CD8-positive, alpha-beta memory T cell (primary cell): Measurements from ENCODE around the gene FUT3. TPM values are rescaled to one million over a fixed set of nuclear protein-coding genes. Genes with fewer than 3 reads are reported as not detected.

ENCODE experiments used
- CTCF ChIA-PET: fragments of 350-600 bp; sonication (Branson Sonifier 250); formaldehyde crosslinking; loops from one replicate; lab custom pipeline; 2021; ENCODE audit warnings: antibody characterized with exemption; lab: Charles Lee
- POLR2A ChIA-PET: fragments of 350-600 bp; sonication (Branson Sonifier 250); formaldehyde crosslinking; loops from one replicate; lab custom pipeline; 2021; ENCODE audit warnings: antibody characterized with exemption; lab: Charles Lee
- DNase-seq, 5 donors: peaks; one replicate each; pipeline versions ENCODE4 v3.0.0 to v3.0.0-alpha.2; 2020 to 2022; ENCODE audit warnings: mixed read lengths in 1 of 5
- H3K27ac ChIP-seq: one replicate; pipeline ENCODE4 v1.7.0; 2013; ENCODE audit warnings: low read depth, mild to moderate bottlenecking, low read length, moderate library complexity
- H3K27me3 ChIP-seq: 2 replicates; pipeline ENCODE4 v1.7.0; 2013; ENCODE audit warnings: low read length, mild to moderate bottlenecking; ENCODE audit not compliant: insufficient read depth, poor library complexity, severe bottlenecking
- H3K36me3 ChIP-seq: 2 replicates; pipeline ENCODE4 v1.7.0; 2013; ENCODE audit warnings: mild to moderate bottlenecking, low read length, moderate library complexity; ENCODE audit not compliant: insufficient read depth
- H3K4me1 ChIP-seq: 2 replicates; pipeline ENCODE4 v1.7.0; 2013; ENCODE audit warnings: mild to moderate bottlenecking, low read length, moderate library complexity; ENCODE audit not compliant: insufficient read depth
- H3K4me3 ChIP-seq: 2 replicates; pipeline ENCODE4 v1.7.0; 2013; ENCODE audit warnings: mild to moderate bottlenecking, low read length
- H3K9me3 ChIP-seq: 2 replicates; pipeline ENCODE4 v1.7.0; 2013; ENCODE audit warnings: mild to moderate bottlenecking, low read length
- H3K27ac Mint-ChIP-seq, 8 donors: one replicate each; pipeline ENCODE4 v1.8.0; 2020 to 2021; ENCODE audit warnings: mixed read lengths in 8 of 8, mild to moderate bottlenecking in 6 of 8, inconsistent platforms in 3 of 8, moderate library complexity in 3 of 8
- H3K27me3 Mint-ChIP-seq, 2 donors: one replicate each; pipeline ENCODE4 v1.8.0; 2020 to 2021; ENCODE audit warnings: mixed read lengths in 2 of 2, mild to moderate bottlenecking in 1 of 2, moderate library complexity in 1 of 2
- H3K36me3 Mint-ChIP-seq, 3 donors: one replicate each; pipeline ENCODE4 v1.8.0; 2020 to 2021; ENCODE audit warnings: mixed read lengths in 3 of 3, inconsistent platforms in 1 of 3, mild to moderate bottlenecking in 1 of 3
- H3K4me1 Mint-ChIP-seq, 3 donors: one replicate each; pipeline ENCODE4 v1.8.0; 2020 to 2021; ENCODE audit warnings: mixed read lengths in 3 of 3, inconsistent platforms in 1 of 3, mild to moderate bottlenecking in 1 of 3
- H3K4me3 Mint-ChIP-seq, 7 donors: one replicate each; pipeline ENCODE4 v1.8.0; 2020 to 2021; ENCODE audit warnings: mixed read lengths in 7 of 7, mild to moderate bottlenecking in 6 of 7, moderate library complexity in 4 of 7, inconsistent platforms in 2 of 7
- H3K9me3 Mint-ChIP-seq, 5 donors: one replicate each; pipeline ENCODE4 v1.8.0; 2020 to 2022; ENCODE audit warnings: mixed read lengths in 5 of 5, mild to moderate bottlenecking in 3 of 5, moderate library complexity in 2 of 5, inconsistent platforms in 1 of 5
- polyA plus RNA-seq: library from polyadenylated mRNA; unstranded; fragments of 300-500 nt; fragmentation: Illumina TruSeq; gene quantifications from one replicate; pipeline ENCODE4 v1.2.3, GENCODE V29; 2021
- total RNA-seq, 2 experiments: library from RNA; stranded (reverse); gene quantifications; one replicate each; pipeline ENCODE4 v1.2.3, GENCODE V29; 2021

The FUT3 gene
- total and polyA plus RNA-seq, 3 experiments from 2014 or later = not detected

GRCh38 chr19:5832527-5833216 lies 18.6 kb downstream of the FUT3 start:
- Histone ChIP-seq H3K27ac (no peak overlapping the region), H3K9me3 (no peaks in the 10 kb centered on the region), H3K4me1 (peaks cover 9% of the 10 kb centered on the region), H3K4me3 (no peak overlapping the region), H3K27me3 (no peaks in the 10 kb centered on the region), H3K36me3 (no peaks in the 10 kb centered on the region)
- H3K4me1 Mint-ChIP-seq = peaks cover 0 to 9% (median 4%) of the 10 kb centered on the region in 3 donors
- DNase-seq = no peak
- H3K9me3 Mint-ChIP-seq = peaks cover 0 to 5% (median 0%) of the 10 kb centered on the region in 5 donors
- peaks cover 5 to 19% of the 10 kb centered on the region in 2 donors for H3K27me3 Mint-ChIP-seq
- H3K4me3 Mint-ChIP-seq = no peak overlapping the region
- H3K27ac Mint-ChIP-seq = no peak overlapping the region
- POLR2A ChIA-PET = no interaction called here
- H3K36me3 Mint-ChIP-seq = peaks cover 0 to 2% (median 0%) of the 10 kb centered on the region in 3 donors
- CTCF ChIA-PET = no interaction called here

- Histone ChIP-seq H3K4me1 (peaks cover 12% of the 10 kb centered on the region), H3K36me3 (no peaks in the 10 kb centered on the region), H3K27me3 (no peaks in the 10 kb centered on the region), H3K27ac (no peak overlapping the region), H3K4me3 (no peak overlapping the region), H3K9me3 (no peaks in the 10 kb centered on the region)
- ChIA-PET POLR2A (no interaction called here), CTCF (no interaction called here)
- peaks cover 8 to 16% of the 10 kb centered on the region in 2 donors for H3K27me3 Mint-ChIP-seq
- peaks cover 0 to 2% (median 0%) of the 10 kb centered on the region in 3 donors for H3K36me3 Mint-ChIP-seq
- H3K27ac Mint-ChIP-seq = no peak overlapping the region
- no peak for DNase-seq
- no peak overlapping the region for H3K4me3 Mint-ChIP-seq
- H3K9me3 Mint-ChIP-seq = peaks cover 0 to 5% (median 0%) of the 10 kb centered on the region in 5 donors
- H3K4me1 Mint-ChIP-seq = peaks cover 3 to 13% (median 4%) of the 10 kb centered on the region in 3 donors
These were observed 19.2 kb downstream of the FUT3 start for GRCh38 chr19:5832061-5832460.

GRCh38 chr19:5831159-5831558 lies 20.1 kb downstream of the FUT3 start:
- ChIA-PET CTCF (no interaction called here), POLR2A (no interaction called here)
- Mint-ChIP-seq H3K27ac (no peak overlapping the region), H3K4me1 (peaks cover 4 to 19% (median 4%) of the 10 kb centered on the region in 3 donors), H3K4me3 (no peak overlapping the region), H3K9me3 (peaks cover 0 to 5% (median 0%) of the 10 kb centered on the region in 5 donors), H3K27me3 (peaks cover 8 to 16% of the 10 kb centered on the region in 2 donors), H3K36me3 (peaks cover 0 to 2% (median 0%) of the 10 kb centered on the region in 3 donors)
- H3K27me3 ChIP-seq = no peaks in the 10 kb centered on the region
- H3K9me3 ChIP-seq = no peaks in the 10 kb centered on the region
- no peak overlapping the region for H3K4me3 ChIP-seq
- H3K4me1 ChIP-seq = peaks cover 19% of the 10 kb centered on the region
- no peaks in the 10 kb centered on the region for H3K36me3 ChIP-seq
- DNase-seq = no peak
- H3K27ac ChIP-seq = no peak overlapping the region

- Mint-ChIP-seq H3K4me1 (peaks cover 4 to 19% (median 4%) of the 10 kb centered on the region in 3 donors), H3K9me3 (peaks cover 0 to 5% (median 0%) of the 10 kb centered on the region in 5 donors), H3K27ac (no peak overlapping the region), H3K27me3 (peaks cover 8 to 9% of the 10 kb centered on the region in 2 donors), H3K36me3 (peaks cover 0 to 2% (median 0%) of the 10 kb centered on the region in 3 donors), H3K4me3 (peak overlapping the region in 3 of 7 donors; percentile 37 to 79 (median 43))
- ChIA-PET CTCF (interaction anchor here (1.6 kb wide), 1 partner anchor 26 kb away, joined by 4 read pairs; no protein-coding TSS in a partner anchor), POLR2A (interaction anchor here (2.5 kb wide), 1 partner anchor 74 kb away, joined by 24 read pairs; the partner anchor contains the start of genes NDUFA11 and VMAC)
- no peaks in the 10 kb centered on the region for H3K36me3 ChIP-seq
- DNase-seq = no peak
- no peaks in the 10 kb centered on the region for H3K9me3 ChIP-seq
- H3K4me3 ChIP-seq = no peak overlapping the region
- no peaks in the 10 kb centered on the region for H3K27me3 ChIP-seq
- H3K4me1 ChIP-seq = peaks cover 19% of the 10 kb centered on the region
- no peak overlapping the region for H3K27ac ChIP-seq
These were observed 21.5 kb downstream of the FUT3 start for GRCh38 chr19:5829567-5830310.

GRCh38 chr19:5828661-5829566 lies 22.3 kb downstream of the FUT3 start:
- POLR2A ChIA-PET = interaction anchor here (0.6 to 2.5 kb wide), 2 partner anchors 75 to 148 kb away, joined by 3 to 24 read pairs; partner anchors contain the start of genes NDUFA11 and VMAC
- Mint-ChIP-seq H3K27me3 (peaks cover 5 to 7% of the 10 kb centered on the region in 2 donors), H3K9me3 (peaks cover 0 to 5% (median 0%) of the 10 kb centered on the region in 5 donors), H3K36me3 (peaks cover 0 to 2% (median 0%) of the 10 kb centered on the region in 3 donors), H3K4me3 (peak overlapping the region; percentile 85 to 95 (median 92)), H3K27ac (peak overlapping the region; percentile 81 to 97 (median 92)), H3K4me1 (peaks cover 4 to 19% (median 4%) of the 10 kb centered on the region in 3 donors)
- H3K9me3 ChIP-seq = no peaks in the 10 kb centered on the region
- CTCF ChIA-PET = interaction anchor here (1.6 kb wide), 1 partner anchor 25 kb away, joined by 4 read pairs; no protein-coding TSS in a partner anchor
- peak overlapping the region; percentile 77 for H3K27ac ChIP-seq
- no peaks in the 10 kb centered on the region for H3K36me3 ChIP-seq
- H3K4me1 ChIP-seq = peaks cover 19% of the 10 kb centered on the region
- peak overlapping the region; percentile 76 for H3K4me3 ChIP-seq
- H3K27me3 ChIP-seq = no peaks in the 10 kb centered on the region
- DNase-seq = peak in 1 of 5 donors; percentile 17

GRCh38 chr19:5827891-5828660 lies 23.2 kb downstream of the FUT3 start:
- POLR2A ChIA-PET = interaction anchor here (0.6 to 2.5 kb wide), 2 partner anchors 76 to 149 kb away, joined by 3 to 24 read pairs; partner anchors contain the start of genes NDUFA11 and VMAC
- CTCF ChIA-PET = interaction anchor here (0.6 to 1.6 kb wide), 3 partner anchors 24 to 1688 kb away, joined by 3 to 4 read pairs (median 4); no protein-coding TSS in a partner anchor
- Mint-ChIP-seq H3K9me3 (peaks cover 0 to 5% (median 0%) of the 10 kb centered on the region in 5 donors), H3K36me3 (peaks cover 0 to 2% (median 0%) of the 10 kb centered on the region in 3 donors), H3K4me1 (peaks cover 4 to 19% (median 4%) of the 10 kb centered on the region in 3 donors), H3K27me3 (peaks cover 3 to 7% of the 10 kb centered on the region in 2 donors), H3K4me3 (peak overlapping the region; percentile 85 to 95 (median 92)), H3K27ac (peak overlapping the region; percentile 81 to 97 (median 92))
- H3K4me1 ChIP-seq = peaks cover 19% of the 10 kb centered on the region
- no peaks in the 10 kb centered on the region for H3K9me3 ChIP-seq
- peak; percentile 82 to 96 (median 87) for DNase-seq
- H3K4me3 ChIP-seq = peak overlapping the region; percentile 76
- no peaks in the 10 kb centered on the region for H3K27me3 ChIP-seq
- H3K27ac ChIP-seq = peak overlapping the region; percentile 77
- H3K36me3 ChIP-seq = no peaks in the 10 kb centered on the region
